NCI-H2107 treated with DMSO at 0.1 percent for 48 hours (cell line): ENCODE measurements around the gene CTNND2.

Experiments
- DNase-seq: peaks from one replicate; lab custom pipeline; 2025; ENCODE audit not compliant: unreplicated experiment; lab: John Stamatoyannopoulos, UW

The CTNND2 gene

DNA sequence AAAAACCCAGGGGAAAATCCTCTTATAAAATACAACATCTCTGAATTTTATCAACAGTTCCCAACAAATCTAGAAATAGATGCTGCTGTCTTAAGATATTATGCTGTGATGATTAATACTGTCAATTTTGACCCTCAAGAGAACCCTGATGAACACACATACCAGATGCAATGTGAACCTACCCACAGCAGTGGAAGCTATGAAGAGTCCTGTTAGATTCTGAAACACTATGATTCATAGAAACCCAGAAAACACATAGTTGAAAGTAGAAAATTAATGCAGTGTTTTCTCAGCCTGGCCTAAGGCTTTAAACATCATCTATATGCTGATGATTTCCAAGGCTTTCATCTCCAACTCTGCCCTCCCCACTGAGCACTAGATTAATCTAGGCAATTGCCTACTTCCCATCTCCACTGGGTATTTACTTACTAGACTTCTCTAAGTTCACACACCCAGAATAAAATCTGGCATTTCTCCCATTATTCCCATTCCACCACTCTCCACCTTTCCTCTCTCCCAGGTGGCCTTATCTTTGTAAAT is 296.2 kb downstream of the CTNND2 start:
- no peak for DNase-seq

DNA sequence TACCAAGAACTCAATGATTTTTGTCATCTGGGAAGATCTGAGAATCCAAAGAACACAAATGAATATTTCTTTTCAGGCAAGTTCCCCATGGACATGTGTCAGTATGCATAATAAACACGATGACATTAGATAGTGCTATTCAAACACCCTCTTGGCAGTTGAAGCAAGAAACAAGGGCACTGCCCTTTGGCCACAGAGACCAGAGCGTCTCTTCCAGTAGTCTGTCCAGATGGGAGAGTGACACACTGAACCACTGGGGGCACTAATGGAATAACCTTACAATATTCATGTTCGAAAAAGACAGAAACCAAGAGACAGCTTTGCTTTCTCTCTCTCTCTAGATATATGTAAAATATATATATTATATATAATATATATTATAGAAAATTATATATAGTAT is 301.9 kb downstream of the CTNND2 start:
- no peak for DNase-seq

DNA sequence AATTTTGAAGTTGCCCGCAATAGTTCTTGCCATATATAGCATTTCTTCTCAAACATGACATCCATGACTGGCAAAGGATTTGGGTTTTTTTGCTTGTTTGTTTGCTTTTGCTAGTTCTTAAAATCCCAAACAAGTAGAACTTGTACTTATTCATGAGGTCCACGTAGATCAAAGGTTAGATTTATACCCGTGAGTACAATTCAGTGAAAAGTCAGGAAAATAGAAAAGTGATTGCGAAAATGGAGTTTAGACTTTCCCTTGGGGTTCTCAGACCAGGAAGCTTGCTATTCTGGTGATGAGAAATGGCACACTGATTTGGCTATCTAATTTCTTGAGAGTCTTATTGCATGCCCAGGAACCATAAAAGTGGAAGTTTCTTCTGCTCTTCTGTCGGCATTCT is 304.7 kb downstream of the CTNND2 start:
- no peak for DNase-seq

- DNase-seq, result no peak
Measured at GRCh38 chr5:11596657-11597071, 307.6 kb downstream of the CTNND2 start.

- DNase-seq, result no peak
Measured at GRCh38 chr5:11596185-11596584, 308.1 kb downstream of the CTNND2 start.

DNA sequence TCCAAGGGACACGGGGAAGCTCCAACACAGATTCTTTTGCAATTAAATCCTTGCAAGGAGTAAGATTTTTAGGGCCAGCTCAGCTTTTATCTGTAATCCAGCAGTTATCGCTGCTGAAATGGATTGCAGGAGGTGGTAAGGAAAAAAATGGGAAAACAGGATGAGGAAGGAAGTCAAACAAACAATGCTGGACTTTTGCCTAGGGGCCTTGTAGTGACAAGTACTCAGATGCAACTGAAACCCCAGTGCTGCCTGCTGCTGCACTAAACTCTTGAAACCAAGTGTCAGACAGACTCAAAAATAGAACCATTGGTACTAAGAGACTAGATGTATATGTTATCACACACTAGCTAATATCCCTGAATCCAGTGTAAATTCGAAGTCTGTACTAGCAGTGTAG is 309.2 kb downstream of the CTNND2 start:
- no peak for DNase-seq

- DNase-seq, result no peak
Measured at GRCh38 chr5:11594021-11594420, 310.2 kb downstream of the CTNND2 start.

GRCh38 chr5:11590475-11590874 is 313.8 kb downstream of the CTNND2 start:
- no peak for DNase-seq

DNA sequence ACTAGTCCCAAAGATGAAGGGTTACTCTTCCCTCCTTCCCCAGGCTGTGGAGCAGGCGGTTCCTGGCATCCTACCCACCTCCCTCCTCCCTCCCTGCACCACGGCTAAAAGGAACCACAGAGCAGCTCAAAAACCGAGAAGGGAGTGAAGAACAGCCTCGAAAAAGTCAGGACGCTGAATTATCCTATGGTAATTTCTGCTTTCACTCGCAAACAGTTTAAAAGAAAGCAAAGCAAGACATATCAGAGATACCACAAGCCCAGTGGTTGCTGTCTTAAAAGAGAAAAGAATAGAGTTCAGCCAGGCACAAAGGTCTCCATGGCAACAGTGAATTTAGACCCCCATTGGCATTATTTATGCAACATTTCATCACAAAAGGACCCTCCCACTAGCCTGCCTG is 315.4 kb downstream of the CTNND2 start:
- no peak for DNase-seq

GRCh38 chr5:11584017-11584416 is 320.2 kb downstream of the CTNND2 start:
- no peak for DNase-seq

GRCh38 chr5:11579351-11579750 is 324.9 kb downstream of the CTNND2 start:
- no peak for DNase-seq

- DNase-seq, result no peak
Measured at GRCh38 chr5:11574787-11575186, 329.5 kb downstream of the CTNND2 start.

DNA sequence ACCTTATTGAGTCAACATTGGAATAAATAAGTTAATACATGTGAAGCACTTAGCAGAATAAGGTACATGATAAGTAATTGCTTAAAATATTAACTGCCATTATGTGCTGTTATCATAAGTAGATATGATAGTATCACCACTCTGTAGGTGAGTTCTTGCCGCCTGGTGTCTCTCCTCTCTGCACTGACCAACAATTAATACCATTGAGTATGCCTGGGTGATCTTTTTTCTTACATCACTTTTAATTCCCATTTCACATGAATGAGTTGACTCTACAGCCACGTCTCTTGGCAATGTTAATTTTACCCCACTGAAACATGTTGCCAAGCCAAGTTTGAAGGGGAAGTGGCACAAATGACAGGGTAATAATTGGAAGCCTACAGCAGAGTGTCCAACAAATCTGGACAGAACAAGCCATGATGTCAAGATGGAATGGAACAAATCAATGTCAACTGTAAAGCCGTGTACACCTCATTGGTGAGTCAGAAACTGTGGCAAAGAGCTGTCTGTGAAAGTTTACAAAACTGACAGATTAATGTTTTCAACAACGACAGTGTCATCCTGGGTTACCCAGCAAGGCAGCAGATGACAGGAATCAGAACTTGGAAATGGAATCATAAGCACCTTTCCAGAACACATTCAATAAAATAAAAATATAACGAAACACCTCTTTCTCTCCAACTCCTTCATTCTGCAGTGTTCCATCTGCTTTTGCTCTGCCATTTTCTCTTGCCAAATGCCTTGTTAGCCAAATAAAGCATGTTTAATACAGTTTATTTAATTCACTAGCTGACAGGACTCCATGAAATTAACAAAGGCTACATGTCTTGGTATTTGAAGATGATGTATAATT is 330.9 kb downstream of the CTNND2 start:
- no peak for DNase-seq

DNA sequence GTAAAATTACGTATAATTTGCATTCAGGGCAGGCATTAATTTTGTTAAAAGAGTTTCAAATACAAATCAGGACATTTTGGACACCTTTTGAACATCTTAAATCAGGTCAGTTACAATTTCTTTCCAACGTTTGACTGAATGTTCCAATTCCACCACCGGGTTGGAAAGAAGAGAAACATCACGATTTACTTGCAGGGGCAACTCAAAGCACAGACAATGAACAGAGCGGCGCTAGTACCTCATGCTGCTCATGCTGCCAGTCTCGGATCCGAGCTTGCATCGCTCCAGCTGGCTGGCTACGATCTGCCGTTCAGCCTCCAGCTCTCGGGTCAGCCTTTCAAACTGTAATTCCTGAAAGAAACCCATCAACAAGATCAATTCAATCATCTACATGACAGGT is 339.5 kb downstream of the CTNND2 start:
- DNase-seq, result no peak

DNA sequence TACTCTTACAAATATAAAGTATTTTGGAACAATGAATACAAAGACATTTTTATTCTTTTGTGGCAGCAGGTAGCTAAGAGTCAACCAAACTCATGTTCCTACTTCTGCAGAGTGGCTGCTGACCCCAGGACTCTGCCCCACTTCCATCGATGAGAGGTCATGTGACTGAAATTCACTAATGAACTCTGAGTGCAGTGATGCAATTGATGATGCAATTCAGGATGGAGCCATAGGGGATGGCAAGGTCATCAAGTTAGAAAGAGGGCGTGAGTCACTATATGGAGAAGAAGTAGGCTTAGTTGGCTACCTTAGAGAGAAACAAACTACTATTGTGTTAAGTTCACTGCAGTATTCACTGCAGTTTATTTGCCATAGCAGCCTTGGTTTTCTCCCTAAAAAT is 340.4 kb downstream of the CTNND2 start:
- DNase-seq, result no peak

DNA sequence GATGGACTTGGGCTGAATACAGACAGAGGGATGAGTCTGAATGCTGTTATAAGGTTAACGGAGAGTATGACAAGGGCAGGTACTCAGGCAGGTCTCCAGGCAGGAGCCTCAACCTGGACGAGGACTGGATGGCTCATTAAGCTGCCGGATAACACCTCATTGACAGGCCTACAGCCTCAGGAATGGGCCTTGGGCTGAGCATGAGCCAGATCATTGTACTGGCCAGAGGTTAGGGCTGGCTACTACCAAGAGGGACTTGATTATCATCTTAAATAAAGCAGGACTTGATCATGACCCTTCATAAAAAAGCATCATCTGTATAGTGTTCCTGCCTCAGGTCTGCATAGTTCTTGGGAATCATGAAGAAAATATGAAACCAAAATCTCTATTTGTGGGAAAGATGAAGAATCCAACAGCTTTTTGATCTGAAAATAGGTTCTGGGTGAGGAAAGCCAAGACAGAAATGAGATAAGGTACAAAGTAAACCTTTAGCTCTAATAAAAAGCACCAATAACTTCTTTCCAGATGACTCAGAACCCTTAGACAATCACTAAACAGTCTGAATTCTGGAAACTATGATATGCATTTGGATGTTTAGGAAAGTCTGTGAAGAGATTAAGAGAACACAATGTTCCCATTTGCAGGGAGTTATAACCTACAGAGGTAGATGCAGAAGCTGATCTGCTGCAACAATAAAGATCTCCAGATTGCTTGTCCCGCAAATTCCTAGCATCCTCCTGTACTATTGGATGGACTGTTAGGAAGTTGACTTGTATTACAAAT is 343.1 kb downstream of the CTNND2 start:
- no peak for DNase-seq

DNA sequence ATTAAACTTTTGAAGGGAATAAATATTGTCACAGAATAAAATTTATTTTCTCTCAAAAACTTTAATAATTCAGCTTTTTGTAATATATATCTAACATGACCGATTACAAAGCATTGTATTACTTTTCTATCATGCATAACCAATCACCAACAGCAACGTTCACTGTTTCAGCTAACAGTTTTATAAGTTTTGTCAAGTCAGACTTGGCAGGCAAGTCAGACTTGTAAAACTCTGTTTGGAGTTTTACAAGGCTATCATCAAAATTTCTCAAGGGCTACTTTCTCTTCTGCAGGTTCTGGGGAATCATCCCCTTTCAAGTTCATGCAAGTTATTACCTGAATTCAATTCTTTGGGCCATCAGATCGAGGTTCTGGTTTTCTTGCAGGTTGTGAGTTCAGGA is 347.2 kb downstream of the CTNND2 start:
- DNase-seq, result no peak

DNA sequence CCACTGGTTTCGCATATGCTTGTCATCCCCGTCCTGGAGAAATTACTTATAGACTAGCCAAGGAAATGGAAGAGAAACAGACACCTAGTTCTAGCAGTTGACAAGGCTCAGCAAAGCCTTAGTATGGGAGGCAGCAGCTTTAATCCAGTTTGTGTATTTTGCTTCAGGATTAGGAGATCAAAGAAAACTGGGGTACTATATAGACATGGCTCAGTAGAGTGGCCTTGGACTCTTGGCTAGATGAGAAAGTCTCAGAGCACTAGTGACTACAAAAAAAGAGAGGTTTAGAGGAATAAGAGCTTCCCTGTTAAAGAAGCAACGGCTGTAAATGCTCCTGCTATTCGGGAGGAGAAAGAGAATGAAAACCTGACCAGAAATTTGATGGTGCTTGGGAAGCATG is 349.1 kb downstream of the CTNND2 start:
- no peak for DNase-seq

GRCh38 chr5:11547730-11548129 is 356.5 kb downstream of the CTNND2 start:
- DNase-seq, result no peak

DNA sequence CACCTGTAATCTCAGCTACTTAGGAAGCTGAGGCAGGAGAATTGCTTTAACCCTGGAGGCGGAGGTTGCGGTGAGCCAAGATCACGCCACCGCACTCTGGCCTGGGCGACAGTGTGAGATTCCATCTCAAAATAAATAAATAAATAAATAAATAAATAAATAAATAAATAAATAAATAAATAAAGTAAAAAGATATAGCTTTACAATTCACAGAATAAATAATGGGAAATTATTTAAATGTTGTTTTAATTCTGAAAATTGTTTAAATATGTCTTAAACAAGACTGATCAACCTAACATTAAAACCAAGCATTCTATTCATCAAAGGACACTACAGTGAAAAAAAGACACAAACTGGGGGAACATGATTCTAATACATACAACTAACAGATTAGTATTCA is 357.1 kb downstream of the CTNND2 start:
- DNase-seq, result no peak

GRCh38 chr5:11540112-11540511 is 364.1 kb downstream of the CTNND2 start:
- no peak for DNase-seq
